ENCODE measurements around the gene DUS4L.
A peak's percentile ranks its signal among the peaks of the same experiment; 100 is the strongest.

Gene DUS4L

DNA sequence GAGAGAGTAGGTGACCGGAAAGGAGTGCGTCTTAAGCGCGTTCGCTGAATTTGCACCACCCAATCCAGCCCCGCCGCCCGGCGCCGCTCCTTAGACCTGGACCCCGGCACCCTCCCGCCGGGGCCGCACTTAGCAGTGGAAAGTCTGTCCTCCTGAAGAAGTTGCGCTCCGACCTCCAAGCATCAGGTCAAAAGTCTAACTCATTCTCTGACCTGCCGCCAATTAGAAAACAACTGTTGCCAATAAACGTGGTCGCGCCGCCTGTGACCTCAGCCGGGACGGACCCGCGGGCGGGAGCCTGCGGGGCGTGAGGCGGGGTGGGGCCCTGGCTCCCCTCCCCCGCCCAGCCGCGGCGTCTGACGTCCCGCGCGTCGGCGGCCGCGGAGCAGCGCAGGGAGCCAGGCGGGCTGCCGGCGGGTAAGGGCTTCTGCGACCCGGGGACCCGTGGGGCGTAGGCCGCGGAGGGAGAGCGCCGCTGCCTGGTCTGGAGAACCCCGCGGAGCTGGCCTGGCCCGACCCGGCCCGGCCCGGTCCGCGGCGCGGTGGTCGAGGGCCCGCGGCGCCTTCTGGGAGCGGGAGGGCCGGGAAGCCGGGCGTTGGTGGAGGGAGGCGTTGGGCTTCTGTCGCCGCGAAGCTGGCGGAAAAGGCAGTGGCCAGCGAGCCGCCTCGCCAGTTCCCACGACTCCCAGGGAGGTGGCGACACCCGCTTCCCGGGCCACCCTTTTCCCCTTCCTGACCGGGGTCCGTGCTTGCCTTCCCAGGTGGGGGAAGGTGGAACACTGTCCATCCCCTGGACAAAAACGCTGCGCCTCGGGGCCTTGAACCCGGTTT is 16.3 kb downstream of the DUS4L start, which contains the start of gene BCAP29:
TSS of gene BCAP29 (plus strand) at position 362 of the 831 bp plus-strand sequence. CDS start 527 bp downstream, outside the sequence.
- DNase-seq (ENCODE audit: extremely low read depth in 1 of 2, low read depth in 1 of 2), result peak in 1 of 2 donors; percentile 49

DNA sequence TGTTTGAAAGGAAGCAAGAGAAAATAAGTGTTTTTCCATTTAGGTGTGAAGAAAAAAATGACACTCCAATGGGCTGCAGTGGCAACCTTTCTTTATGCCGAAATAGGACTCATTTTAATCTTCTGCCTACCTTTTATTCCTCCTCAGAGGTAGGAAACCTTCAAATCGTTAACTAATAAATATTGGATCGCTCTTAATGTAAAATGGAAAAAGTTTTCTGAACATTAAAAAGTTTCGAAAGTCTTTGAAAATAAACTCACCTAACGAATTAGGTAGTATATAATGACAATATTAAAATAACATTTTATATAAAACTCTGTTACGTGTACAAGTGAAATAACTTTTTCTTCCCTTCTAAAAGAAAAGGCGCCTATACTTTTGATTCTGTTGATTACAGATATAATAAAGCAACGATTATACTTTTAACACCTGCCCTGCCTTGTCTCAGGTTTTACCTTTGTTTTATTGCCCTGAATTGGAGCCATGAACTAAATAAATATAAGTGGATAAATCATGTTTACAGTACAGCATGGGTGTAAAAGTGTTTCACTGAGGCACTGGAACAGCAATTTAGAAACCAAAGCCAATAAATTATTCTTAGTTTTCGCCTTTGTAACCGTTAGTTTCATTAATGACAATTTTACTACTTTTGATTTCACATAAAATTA is 17.1 kb downstream of the DUS4L start:
- no peak for DNase-seq (ENCODE audit: extremely low read depth in 1 of 2, low read depth in 1 of 2)

DNA sequence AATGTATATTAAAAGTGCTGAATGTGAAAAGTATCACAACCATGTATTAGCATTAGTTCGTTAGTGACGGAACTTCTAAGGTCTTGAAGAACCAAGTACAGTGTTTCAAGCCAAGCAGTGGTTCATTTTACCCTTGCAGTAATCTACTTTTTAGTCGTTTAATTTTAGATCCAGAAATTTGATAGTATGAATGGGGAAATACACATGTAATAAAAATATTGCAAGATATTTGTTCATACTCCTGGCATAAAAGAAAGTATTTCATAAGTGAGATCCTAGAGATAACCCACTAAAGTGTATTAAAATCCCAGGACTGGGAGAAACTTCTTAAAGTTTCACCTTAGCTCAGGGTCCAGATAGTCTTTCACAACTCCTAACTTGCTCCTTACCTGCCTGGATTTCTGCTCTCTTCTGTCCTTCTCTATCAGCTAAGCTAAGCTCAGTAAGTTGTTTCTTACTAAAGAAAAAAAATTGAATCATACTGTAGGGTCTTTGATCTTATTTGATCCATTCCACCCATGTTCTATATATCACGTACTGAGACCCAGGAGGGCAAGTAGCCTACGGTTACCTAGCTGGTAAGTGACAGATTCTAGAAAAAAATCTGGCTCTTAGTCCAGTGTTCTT is 17.7 kb downstream of the DUS4L start:
- no peak for DNase-seq (ENCODE audit: extremely low read depth in 1 of 2, low read depth in 1 of 2)

DNA sequence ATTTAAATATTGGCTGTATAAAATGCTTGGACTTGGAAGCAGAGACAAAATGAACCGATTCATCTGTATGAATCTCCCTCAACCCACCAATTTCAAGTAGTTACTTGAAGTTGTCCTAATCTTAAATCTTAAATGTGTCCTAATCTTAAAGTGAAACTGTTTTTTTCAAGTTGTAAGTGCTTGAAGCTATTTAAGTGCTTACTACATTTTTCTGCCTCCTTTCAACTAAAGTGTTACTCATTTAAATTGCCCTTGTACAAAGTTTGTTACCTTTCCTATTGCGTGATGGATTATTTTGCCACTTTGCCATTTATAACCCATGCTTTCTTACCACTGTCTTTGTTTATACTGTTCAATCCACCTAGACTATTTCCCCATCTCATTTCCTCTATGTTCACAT is 19.1 kb downstream of the DUS4L start:
- no peak for DNase-seq (ENCODE audit: extremely low read depth in 1 of 2, low read depth in 1 of 2)

DNA sequence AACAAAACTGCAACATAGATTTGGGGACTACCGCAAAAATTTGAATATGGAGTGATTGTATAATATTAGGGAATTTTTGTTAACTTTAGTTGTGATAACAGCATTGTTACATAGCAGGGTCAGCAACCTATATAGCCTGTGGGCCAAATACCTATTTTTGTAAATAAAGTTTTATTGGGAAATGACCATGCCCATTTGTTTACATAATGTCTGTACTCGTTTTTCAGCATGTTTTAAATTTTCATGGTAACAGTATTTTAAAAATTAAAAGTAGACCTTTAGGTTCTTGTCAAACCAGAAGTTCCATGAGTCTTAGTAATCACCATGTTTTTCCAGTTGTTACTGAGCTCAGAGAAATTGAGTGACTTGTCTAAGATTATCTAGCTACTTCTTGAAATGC is 20.9 kb downstream of the DUS4L start:
- DNase-seq (ENCODE audit: extremely low read depth in 1 of 2, low read depth in 1 of 2), result no peak

DNA sequence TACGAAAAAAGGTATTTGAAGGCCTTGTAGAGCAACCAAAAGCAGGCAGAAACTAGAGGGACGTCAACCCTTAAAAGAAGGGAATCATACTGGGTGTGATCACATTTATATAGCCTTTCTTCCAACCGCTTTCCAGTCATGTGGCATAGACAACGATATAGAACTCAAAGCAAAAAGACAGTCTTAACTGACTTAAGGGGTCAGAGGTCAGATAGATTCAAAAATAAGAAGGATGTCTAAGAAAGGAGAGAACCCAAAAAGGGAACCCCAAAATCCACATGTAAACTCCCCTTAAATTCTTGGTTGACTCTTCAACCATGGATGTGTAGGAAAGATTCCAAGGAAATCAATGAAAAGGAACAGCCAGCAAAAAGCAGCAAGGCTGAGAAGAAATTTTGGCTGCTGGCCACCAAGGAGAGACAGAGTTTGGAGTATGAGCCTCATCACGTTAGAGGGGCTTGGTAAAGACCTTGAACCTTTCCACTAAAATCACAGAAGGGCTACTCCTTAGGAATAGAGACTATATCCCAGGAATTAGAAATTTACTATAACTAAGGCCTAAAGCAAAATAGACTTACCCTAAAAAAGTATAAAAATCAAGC is 24.9 kb downstream of the DUS4L start:
- DNase-seq (ENCODE audit: extremely low read depth in 1 of 2, low read depth in 1 of 2), result no peak

DNA sequence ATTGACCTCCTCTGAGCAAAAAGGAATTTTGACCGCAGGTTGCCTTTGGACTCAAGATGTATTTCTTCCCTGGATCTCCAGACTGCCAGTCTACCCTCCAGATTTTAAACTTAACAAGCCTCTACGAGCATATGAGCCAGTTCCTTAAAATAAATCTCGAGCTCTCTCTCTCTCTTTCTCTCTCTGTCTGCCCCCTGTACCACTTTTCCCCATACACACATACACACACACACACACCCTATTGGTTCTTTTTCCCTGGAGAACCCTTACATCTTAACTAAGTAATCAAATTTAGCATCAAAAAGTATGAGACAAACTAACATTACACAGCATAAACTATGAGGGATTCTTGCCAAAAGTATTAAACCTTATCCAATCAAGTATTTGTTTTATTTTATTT is 27.6 kb downstream of the DUS4L start:
- DNase-seq (ENCODE audit: extremely low read depth in 1 of 2, low read depth in 1 of 2), result no peak

DNA sequence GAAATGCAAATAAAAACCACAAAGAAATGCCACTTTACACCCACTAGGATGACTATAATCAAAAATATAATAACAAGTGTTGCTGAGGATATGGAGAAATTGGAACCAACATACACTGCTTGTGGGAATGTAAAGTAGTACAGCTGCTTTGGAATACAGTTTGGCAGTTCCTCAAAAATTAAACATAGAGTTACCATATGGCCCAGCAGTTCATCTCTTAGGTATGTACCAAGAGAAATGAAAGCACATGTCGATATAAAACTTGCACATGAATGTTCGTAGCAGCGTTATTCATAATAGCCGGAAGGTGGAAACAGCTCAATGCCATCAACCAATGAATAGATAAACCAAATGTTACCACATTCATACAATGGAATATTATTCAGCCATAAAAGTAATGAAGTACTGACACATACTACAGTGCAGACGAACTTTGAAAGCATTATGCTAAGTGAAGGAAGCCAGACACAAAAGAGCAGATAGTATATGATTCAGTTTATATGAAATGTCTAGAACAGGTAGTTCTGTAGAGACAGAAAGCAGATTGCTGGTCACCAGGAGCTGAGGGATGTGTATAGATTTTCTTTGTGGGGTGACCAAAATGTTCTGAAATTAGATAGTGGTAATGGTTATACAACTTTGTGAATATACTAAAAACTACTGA is 28.7 kb downstream of the DUS4L start:
- no peak for DNase-seq (ENCODE audit: extremely low read depth in 1 of 2, low read depth in 1 of 2)

DNA sequence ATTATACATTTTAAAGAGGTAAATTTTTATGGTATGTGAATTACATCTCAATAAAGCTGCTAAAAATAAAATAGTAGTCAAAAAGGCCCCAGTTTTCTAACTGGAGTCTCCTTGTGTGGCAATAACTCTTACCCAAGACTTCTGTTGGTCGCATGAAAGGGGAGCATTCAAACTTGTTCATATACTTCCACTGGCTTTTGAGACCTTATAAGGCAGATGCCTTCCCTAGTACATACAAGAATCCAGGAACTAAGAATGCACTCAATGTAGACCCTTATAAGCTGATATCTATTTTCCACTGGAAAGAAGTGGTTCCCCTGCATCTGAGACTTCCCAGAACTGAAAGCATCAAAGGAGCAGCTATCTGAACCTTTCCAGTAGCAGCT is 29.2 kb downstream of the DUS4L start:
- no peak for DNase-seq (ENCODE audit: extremely low read depth in 1 of 2, low read depth in 1 of 2)

DNA sequence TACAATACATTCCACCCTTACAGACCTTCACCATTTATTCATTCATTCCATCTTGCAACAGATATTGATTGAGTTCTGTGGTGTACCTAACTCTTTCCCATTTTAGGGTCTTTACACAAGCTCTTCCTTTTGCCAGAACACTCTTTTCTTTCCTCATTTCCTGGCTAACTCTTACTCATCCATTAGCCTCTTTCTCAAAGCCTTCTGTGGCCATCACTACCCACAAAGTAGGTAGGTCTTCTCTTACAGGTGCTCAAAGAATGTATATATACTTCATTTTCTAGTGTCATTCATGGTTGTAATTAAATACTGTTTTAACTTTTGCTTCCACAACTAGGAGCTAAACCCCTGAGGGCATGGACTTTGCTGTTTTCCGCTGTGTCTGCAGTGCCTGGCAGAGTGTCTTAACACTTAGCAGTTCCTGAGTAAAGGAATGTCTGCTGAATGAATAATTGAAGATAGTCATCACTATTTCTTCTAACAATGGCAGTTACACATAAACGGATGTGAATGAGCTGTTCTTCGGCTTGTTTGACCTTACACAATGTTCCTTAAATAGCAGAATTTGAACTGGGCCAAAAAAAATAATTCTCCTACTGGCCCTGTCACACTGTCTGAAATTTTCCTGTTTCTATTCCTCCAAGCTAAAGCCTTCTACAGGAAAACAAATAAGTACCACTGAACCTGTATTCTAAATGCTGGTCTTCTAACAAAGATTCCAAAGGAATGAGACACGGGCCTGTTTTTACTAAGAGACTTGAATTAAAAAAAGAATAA is 31.4 kb downstream of the DUS4L start:
- DNase-seq (ENCODE audit: extremely low read depth in 1 of 2, low read depth in 1 of 2), result no peak

DNA sequence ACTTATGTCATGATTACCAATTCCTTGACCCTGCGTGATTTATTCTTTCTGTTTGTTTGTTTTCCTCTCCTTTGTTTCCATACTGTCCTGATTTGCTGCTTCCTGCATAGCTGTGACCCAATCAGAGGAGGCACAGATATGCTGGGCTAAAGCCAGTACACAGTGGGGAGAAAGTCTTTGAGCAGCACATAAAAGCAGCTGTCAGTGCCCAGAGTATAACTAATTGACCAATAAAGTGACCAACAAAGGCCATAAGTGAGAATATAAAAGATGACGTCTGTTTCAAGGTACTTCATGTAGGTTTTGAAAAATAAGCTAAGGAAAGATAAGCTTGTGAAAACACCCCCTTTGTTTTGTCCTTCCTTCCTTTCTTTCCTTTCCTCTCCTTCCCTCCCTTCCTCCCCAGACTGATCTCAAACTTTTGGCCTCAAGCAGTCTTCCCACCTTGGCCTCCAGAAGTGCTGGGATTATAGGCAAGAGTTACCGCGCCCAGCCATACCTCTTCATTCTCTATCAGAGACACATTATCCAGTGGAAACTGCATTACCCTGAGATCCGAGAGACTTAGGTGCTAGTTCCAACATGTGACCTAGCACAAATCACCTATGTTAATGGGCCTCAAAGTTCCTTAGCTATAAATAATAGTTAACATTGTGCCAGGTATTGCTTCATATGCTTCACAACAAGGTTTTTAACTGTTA is 33.3 kb downstream of the DUS4L start:
- no peak for DNase-seq (ENCODE audit: extremely low read depth in 1 of 2, low read depth in 1 of 2)

DNA sequence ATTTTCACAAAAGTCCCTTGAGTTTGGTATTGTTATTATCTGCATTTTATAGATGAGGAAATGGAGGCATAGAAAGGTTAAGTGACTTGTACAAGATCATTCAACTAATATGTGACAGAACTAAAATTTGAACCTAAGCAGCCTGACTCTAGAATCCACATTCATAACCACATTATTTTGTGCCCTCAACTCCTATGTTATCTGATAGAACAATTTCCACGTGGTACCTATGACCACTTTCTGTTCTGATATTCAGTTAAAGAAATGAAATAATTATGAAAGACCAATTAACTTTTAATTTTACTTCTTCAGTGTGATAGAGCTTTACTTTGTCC is 33.8 kb downstream of the DUS4L start:
- no peak for DNase-seq (ENCODE audit: extremely low read depth in 1 of 2, low read depth in 1 of 2)

DNA sequence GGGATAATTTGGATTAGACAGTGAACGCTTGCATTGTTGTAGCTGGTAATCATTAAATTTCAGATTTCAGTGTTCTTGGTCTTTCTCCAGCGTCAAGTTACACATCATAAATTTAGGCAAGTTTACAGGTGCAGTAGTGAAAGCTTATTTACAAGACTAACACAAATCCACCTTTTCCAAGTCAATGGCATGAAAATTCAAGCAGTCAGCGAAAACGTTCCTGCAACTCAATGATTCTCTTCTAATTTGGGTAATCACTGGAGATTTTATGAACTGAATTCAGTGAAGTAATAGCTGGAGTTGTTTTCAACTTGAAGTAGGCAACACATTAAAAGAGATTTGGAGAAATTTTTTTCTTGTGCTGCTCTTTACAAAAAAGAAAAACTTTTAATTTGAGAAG is 34.2 kb downstream of the DUS4L start:
- DNase-seq (ENCODE audit: extremely low read depth in 1 of 2, low read depth in 1 of 2), result no peak

DNA sequence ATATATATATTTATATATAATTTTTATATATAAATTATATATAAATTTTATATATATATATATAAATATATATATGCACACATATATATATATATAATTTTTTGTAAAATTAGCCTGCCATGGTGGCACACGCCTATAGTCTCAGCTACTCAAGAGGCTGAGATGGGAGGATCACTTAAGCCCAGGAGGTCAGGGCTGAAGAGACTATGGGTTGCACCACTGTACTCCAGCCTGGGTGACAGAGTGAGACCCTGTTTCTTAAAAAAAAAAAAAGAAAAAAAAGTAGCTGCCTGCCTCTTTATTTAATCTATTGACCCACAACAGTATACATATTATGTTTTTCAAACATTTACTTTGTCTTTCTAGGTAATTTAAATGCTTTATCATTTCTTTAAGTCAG is 35.5 kb downstream of the DUS4L start:
- no peak for DNase-seq (ENCODE audit: extremely low read depth in 1 of 2, low read depth in 1 of 2)

DNA sequence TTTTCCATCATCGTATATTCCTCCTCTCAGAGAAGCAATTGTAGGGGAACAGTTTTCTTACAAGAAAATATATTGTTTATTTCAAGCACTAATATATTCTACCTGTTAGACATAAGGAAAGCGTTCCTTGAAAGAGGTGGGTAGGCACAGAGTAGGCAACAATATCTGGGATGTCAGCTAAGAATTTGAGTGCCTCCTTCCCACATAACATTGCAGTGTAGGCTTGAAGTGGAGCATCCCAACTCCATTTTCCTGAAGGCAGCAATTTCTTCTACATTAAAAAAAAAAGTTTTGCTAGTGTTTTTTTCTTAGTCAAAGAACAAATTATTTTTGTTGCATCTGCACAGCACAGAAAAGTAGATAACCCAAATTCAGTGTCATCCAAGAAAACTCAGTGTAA is 37.0 kb downstream of the DUS4L start:
- DNase-seq (ENCODE audit: extremely low read depth in 1 of 2, low read depth in 1 of 2), result no peak

DNA sequence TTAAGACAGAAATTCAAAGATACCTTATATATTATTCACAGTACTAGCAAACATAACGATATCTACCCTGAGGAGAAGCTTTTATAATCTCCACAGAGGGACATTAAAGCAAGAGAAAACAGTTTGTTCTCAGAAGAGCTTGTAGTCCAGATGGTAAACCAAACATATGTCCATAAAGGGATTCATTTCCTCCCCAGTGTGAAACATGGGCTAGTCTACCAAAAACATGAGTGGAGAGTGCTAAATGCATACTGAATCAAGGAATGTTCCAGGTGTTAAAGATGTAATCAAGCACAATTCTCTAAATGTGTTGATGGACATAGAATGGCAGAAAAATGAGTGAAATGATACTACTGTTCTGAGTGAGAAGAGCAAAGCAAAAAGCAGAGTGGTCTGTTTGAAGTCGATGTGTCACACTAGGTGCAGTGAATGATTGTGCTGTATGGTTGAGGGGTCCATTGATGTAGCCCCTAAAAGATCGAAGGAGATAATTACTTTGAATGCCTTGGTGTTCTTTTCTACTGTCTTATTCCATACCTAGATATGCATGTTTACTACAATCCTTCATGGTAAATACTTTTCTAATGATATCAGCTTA is 41.5 kb downstream of the DUS4L start:
- DNase-seq (ENCODE audit: extremely low read depth in 1 of 2, low read depth in 1 of 2), result no peak

DNA sequence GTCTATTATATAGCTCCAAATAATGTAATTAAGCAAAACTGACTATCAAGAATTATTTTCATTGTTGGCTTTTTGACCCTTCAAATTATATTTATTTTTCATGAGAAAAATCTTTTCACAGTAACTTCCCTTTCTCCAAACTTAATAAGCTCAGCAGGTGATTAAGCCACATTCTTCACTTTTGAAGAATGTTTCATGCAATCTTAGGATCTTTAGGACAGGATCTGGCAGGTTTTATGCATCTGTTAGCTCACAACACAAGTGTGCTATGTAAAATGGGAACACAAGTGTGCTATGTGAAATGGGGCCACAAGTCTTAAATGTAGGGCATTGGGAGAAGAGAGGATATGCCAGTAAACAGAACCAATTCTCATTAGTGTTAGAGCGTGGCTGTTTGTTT is 42.5 kb downstream of the DUS4L start:
- no peak for DNase-seq (ENCODE audit: extremely low read depth in 1 of 2, low read depth in 1 of 2)

DNA sequence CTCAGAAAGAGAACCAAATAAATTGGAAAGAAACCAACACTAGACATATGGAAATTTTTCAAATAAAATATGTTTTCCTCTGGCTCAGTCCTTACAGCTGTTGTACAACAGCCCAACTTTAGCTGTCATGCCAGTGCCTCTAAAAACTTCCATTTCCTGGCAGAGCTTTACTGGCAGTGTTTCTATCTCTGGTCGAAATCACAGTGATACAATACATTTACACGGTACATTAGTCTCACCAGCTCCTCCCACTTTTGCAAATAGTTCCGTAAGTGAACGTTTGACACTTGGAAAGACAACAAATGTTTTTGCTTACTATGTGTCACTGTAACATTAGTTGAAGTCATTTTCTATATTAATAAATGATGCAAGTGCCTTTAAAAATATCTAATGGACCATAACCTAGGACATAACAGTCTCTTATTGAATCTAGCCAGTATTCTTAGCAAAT is 46.1 kb downstream of the DUS4L start:
- no peak for DNase-seq (ENCODE audit: extremely low read depth in 1 of 2, low read depth in 1 of 2)

DNA sequence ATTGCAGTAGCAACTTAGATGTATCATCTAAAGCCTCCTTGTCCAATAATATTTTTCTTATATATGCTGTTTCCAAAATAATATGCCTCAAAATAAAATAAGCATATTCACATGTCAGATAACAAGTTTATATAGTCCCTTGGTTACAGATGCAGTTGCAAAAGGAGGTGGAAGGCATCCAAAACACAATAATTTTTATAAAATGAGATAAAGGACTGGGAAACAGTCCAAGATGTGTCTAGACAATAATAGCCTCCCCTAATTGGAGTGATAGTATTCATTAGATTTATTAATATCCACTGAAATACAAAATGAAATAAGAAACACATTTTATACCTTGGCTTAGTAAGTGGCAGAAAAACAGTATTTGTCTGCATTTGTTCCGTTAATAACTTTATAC is 46.6 kb downstream of the DUS4L start:
- DNase-seq (ENCODE audit: extremely low read depth in 1 of 2, low read depth in 1 of 2), result no peak

Data from activated CD8-positive, alpha-beta memory T cell treated with anti-CD3 and anti-CD28 coated beads for 1 hour (primary cell).